Keratinocyte (primary cell): ENCODE results near the gene SLIT3. TPM values are rescaled to one million over a fixed set of nuclear protein-coding genes. Genes with fewer than 3 reads are reported as not detected.

Source experiments
- DNase-seq: peaks from one replicate; pipeline ENCODE4 v3.0.0-alpha.2; 2011; ENCODE audit warnings: low read depth, missing footprints, low spot score
- FAIRE-seq: peaks from 2 replicates; lab custom pipeline; 2011; peaks lifted over from hg19 to GRCh38; lab: Jason Lieb, UNC
- H2AFZ ChIP-seq: 2 replicates; pipeline ENCODE4 v1.6.0; 2012; ENCODE audit warnings: low read length, control low read depth, inconsistent platforms; ENCODE audit not compliant: control insufficient read depth
- H3K27ac ChIP-seq: 2 replicates; pipeline ENCODE4 v1.5.1; 2011; ENCODE audit warnings: low read length; ENCODE audit not compliant: control insufficient read depth, insufficient read depth
- H3K27me3 ChIP-seq: 3 replicates; pipeline ENCODE4 v1.6.0; 2011; ENCODE audit warnings: low read length; ENCODE audit not compliant: control insufficient read depth, insufficient read depth; ENCODE audit errors: extremely low read depth
- H3K36me3 ChIP-seq, 2 experiments: 2 replicates in 1 of 2; 3 replicates in 1 of 2; pipeline ENCODE4 v1.5.1; 2011; ENCODE audit warnings: low read length in 2 of 2, mild to moderate bottlenecking in 1 of 2; ENCODE audit not compliant: control insufficient read depth in 2 of 2, insufficient read depth in 2 of 2; ENCODE audit errors: extremely low read depth in 1 of 2
- H3K4me1 ChIP-seq: 3 replicates; pipeline ENCODE4 v1.5.1; 2011; ENCODE audit warnings: low read length; ENCODE audit not compliant: control insufficient read depth, insufficient read depth; ENCODE audit errors: extremely low read depth
- H3K4me2 ChIP-seq: 3 replicates; pipeline ENCODE4 v1.6.0; 2011; ENCODE audit warnings: low read depth, low read length; ENCODE audit not compliant: control insufficient read depth, insufficient read depth; ENCODE audit errors: extremely low read depth
- H3K4me3 ChIP-seq, 3 experiments: fragments of 200-600 bp in 1 of 3; sonication (generic) in 1 of 3; 2 replicates in 2 of 3; 3 replicates in 1 of 3; pipeline ENCODE4 v1.5.1; 2011 to 2016; ENCODE audit warnings: low read length in 3 of 3, mild to moderate bottlenecking in 3 of 3, control low read depth in 2 of 3, inconsistent platforms in 1 of 3, low read depth in 1 of 3, mixed read lengths in 1 of 3, mixed run types in 1 of 3, moderate library complexity in 1 of 3; ENCODE audit not compliant: control insufficient read depth in 2 of 3, insufficient read depth in 2 of 3; ENCODE audit errors: extremely low read depth in 1 of 3
- H3K79me2 ChIP-seq: 2 replicates; pipeline ENCODE4 v1.6.0; 2012; ENCODE audit warnings: low read length; ENCODE audit not compliant: control insufficient read depth, insufficient read depth
- H3K9ac ChIP-seq: 3 replicates; pipeline ENCODE4 v1.6.0; 2011; ENCODE audit warnings: low read length; ENCODE audit not compliant: control insufficient read depth, insufficient read depth; ENCODE audit errors: extremely low read depth
- H3K9me1 ChIP-seq: 3 replicates; pipeline ENCODE4 v1.6.0; 2011; ENCODE audit warnings: low read length; ENCODE audit not compliant: control insufficient read depth, insufficient read depth; ENCODE audit errors: extremely low read depth
- H3K9me3 ChIP-seq: 2 replicates; pipeline ENCODE4 v1.5.1; 2012; ENCODE audit warnings: low read depth, low read length; ENCODE audit not compliant: control insufficient read depth
- H4K20me1 ChIP-seq: 3 replicates; pipeline ENCODE4 v1.6.0; 2011; ENCODE audit warnings: low read length; ENCODE audit not compliant: control insufficient read depth, insufficient read depth; ENCODE audit errors: extremely low read depth
- EZH2 ChIP-seq: IDR thresholded peaks from one replicate; pipeline ENCODE4 v1.6.1; 2012; ENCODE audit warnings: inconsistent platforms, mild to moderate bottlenecking, low read length, moderate library complexity
- dilution Hi-C: fragments of 300-500 bp; cut with MboI; formaldehyde crosslinking; loops from one replicate; pipeline ENCODE4 v1.7.0; 2020; ENCODE audit warnings: low sequenced_read_pairs; ENCODE audit not compliant: extremely low pct_ligation_motif_present
- polyA plus RNA-seq, 5 experiments: library from polyadenylated mRNA; depleted of rRNA in 3 of 5; stranded (reverse) in 3 of 5; stranded (forward) in 1 of 5; unstranded in 1 of 5; fragments of >200 nt; gene quantifications; 1 replicate in 1 of 5; 2 replicates in 3 of 5; 3 replicates in 1 of 5; pipeline versions ENCODE4 v1.2.1 to v1.2.3, GENCODE V29; 2011 to 2012; ENCODE audit warnings: missing spikeins in 2 of 5, low read depth in 1 of 5, low replicate concordance in 1 of 5
- TF ChIP-seq, protein P1 (sequence below), 3 experiments: IDR thresholded peaks in 1 of 3; conservative IDR thresholded peaks in 1 of 3; optimal IDR thresholded peaks in 1 of 3; 2 replicates in 2 of 3; 3 replicates in 1 of 3; pipeline versions ENCODE3 to v1.5.1; 2011; ENCODE audit warnings: low read length in 3 of 3, mild to moderate bottlenecking in 3 of 3, moderate library complexity in 2 of 3, control low read depth in 1 of 3, inconsistent platforms in 1 of 3; ENCODE audit not compliant: insufficient read depth in 2 of 3; ENCODE audit errors: extremely low read depth in 1 of 3

The SLIT3 gene
- polyA plus RNA-seq, 1 donor (not counting 4 experiments of a cell fraction or from before 2014, with no cell fraction given): 2.4 TPM

DNA sequence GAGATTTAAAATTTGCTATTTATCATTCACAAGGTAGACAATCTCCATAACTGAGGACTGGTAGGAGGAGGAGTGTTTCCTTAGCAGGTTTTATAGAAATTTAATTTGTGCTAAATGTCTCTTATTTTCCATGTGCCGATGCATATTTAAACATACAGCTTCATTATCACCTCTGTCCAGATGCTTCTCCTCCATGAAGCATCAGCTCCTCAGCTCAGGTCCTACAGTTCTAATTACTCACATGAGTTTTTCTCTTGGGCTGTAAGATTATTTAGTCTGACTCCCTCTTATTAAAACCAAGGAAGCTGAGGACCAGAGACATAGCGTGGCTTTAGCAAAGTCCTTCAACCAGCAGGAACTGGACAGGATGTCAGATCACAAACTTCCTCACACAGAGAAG is 421.6 kb downstream of the SLIT3 start:
- Histone ChIP-seq H4K20me1 (no peaks in the 10 kb centered on the region), H2AFZ (no peak overlapping the region), H3K4me3 (no peak overlapping the region), H3K4me1 (no peaks in the 10 kb centered on the region), H3K9me1 (no peaks in the 10 kb centered on the region), H3K27me3 (no peaks in the 10 kb centered on the region), H3K36me3 (no peaks in the 10 kb centered on the region), H3K79me2 (no peaks in the 10 kb centered on the region), H3K9me3 (no peaks in the 10 kb centered on the region), H3K9ac (no peak overlapping the region), H3K4me2 (no peak overlapping the region), H3K27ac (no peak overlapping the region)
- TF ChIP-seq, protein P1, sequence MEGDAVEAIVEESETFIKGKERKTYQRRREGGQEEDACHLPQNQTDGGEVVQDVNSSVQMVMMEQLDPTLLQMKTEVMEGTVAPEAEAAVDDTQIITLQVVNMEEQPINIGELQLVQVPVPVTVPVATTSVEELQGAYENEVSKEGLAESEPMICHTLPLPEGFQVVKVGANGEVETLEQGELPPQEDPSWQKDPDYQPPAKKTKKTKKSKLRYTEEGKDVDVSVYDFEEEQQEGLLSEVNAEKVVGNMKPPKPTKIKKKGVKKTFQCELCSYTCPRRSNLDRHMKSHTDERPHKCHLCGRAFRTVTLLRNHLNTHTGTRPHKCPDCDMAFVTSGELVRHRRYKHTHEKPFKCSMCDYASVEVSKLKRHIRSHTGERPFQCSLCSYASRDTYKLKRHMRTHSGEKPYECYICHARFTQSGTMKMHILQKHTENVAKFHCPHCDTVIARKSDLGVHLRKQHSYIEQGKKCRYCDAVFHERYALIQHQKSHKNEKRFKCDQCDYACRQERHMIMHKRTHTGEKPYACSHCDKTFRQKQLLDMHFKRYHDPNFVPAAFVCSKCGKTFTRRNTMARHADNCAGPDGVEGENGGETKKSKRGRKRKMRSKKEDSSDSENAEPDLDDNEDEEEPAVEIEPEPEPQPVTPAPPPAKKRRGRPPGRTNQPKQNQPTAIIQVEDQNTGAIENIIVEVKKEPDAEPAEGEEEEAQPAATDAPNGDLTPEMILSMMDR (optimal IDR thresholded peaks at IDR 0.05 in 1 of 3, IDR thresholded peaks at IDR 0.05 in 1 of 3, conservative IDR thresholded peaks at IDR 0.05 in 1 of 3; ENCODE audit: extremely low read depth in 1 of 3, insufficient read depth in 2 of 3, low read length in 3 of 3): no peak
- TF ChIP-seq EZH2: no peak
- dilution Hi-C loops: no loop called here
- DNase-seq: no peak
- FAIRE-seq: no peak

DNA sequence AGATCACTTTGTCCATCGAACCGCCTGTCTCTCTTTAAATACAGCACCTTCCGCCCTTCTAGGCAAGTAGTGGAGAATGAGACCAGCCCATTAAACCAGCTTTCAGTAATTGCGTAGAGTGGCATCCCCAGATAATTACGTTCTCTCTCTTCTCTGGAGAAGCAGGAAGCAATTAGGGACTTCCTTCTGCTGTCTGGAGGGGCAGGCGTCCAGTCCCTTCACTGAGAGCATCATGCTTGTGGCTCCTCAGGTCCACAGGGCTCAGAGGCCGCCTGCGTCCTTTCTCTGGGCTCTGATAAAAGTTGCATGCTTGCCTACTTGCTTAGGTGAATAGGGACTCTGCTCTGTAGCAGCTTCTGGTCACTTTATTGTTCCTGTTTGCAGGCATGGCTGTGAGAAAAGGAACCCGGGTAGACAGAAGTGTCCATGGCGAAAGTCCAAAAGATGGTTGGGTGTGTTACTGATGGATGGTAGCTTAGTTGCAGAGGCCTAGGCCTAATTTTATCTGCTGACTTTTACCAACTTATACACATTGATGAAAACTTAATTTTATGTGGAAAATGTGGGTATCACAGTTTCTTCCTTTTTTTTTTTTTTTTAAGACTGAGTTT is 422.7 kb downstream of the SLIT3 start:
- Histone ChIP-seq H2AFZ (no peak overlapping the region), H3K4me3 (no peak overlapping the region), H3K9me3 (no peaks in the 10 kb centered on the region), H3K9me1 (no peaks in the 10 kb centered on the region), H4K20me1 (no peaks in the 10 kb centered on the region), H3K36me3 (no peaks in the 10 kb centered on the region), H3K79me2 (no peaks in the 10 kb centered on the region), H3K4me1 (no peaks in the 10 kb centered on the region), H3K27me3 (no peaks in the 10 kb centered on the region), H3K4me2 (no peak overlapping the region), H3K9ac (no peak overlapping the region), H3K27ac (no peak overlapping the region)
- FAIRE-seq (no peak), DNase-seq (no peak)
- dilution Hi-C loops: no loop called here
- TF ChIP-seq, protein P1 (optimal IDR thresholded peaks at IDR 0.05 in 1 of 3, IDR thresholded peaks at IDR 0.05 in 1 of 3, conservative IDR thresholded peaks at IDR 0.05 in 1 of 3; ENCODE audit: extremely low read depth in 1 of 3, insufficient read depth in 2 of 3, low read length in 3 of 3): no peak
- TF ChIP-seq EZH2: no peak
